GM21825 (cell line): ENCODE data around the gene PISD.

Source experiments
- ATAC-seq: cut with Tn5 transposase; IDR thresholded peaks from one replicate; pipeline ENCODE4 v1.9.1; 2021; ENCODE audit warnings: mild to moderate bottlenecking, moderate library complexity; ENCODE audit not compliant: unreplicated experiment

Gene PISD

GRCh38 chr22:31578171-31578570, 83.8 kb downstream of the PISD start:
- ATAC-seq = no peak

DNA sequence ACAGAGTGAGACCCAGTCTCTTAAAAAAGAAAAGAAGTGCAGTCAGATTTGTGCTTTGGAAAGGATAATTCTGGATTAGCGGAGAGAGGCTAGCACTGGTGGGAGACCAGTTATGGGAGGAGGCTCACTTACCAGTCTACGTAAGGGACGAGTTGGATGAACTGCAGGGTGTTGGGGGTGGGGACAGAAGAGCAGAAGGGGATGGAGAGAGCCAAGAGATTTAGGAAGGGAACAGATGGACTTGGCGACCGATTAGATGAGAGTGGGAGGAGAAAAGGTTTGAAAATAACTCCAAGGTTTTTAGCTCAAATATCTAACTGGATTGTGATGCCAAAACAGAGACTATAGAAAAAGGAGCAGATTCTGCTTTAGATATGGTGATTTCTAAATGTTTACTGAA, 84.3 kb downstream of the PISD start:
- no peak for ATAC-seq

GRCh38 chr22:31575190-31575589, 86.8 kb downstream of the PISD start:
- no peak for ATAC-seq

DNA sequence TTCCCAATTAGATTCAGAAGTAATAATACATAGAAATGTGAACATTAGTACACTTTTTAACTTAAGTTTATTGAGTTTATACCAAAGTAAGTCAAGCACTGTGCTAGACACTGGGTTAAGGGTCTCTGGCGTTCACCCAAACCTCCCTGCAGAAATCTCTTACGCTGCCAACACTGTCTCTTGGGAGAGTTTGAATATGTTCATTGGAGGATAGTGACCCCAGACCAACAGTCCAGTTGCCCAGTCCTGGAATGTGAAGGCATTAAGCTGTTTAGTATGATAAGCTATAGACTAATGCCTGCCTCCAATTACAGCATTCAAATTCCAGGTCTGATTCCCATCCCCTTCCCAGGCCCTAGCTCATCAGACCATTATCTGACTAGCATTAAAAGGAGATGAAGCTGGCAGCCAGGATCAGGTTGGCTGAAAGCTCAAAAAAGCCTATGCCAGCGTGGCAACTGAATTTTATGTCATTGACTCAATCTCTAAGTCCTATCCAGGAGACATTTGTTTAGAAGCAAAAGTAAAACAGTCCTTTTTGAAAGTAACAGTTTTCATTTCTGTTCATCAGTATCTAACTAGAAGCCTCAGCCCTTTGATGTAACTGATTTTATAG, 87.9 kb downstream of the PISD start:
- no peak for ATAC-seq

DNA sequence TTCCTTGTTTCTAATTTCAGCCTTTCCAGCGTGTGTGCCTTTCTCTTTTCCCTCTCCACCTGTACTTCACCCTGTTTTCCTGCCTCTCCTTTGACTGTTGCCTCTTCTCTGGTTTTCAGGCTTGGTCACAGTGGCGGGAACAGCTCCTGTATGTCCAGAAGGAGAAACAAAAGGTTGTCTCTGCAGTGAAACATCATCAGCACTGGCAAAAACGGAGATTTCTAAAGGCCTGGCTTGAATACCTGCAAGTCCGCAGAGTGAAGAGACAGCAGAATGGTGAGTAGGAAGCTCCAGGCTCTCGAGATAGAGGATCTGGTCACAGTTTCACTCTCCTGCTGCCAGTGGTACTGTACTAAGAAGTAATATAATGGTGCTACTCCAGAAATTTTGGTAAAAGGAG, 89.1 kb downstream of the PISD start:
- ATAC-seq = no peak

GRCh38 chr22:31569126-31569525, 92.9 kb downstream of the PISD start:
- no peak for ATAC-seq
